ENCODE data around the gene TBL3. TPM values are rescaled to one million over a fixed set of nuclear protein-coding genes. Genes with fewer than 3 reads are reported as not detected.

The TBL3 gene
- total and polyA plus RNA-seq, 9 of the 15 experiments (the other 6 are each of a cell fraction or from before 2014, with no cell fraction given) = 0.97 to 117 (median 24.5) TPM

DNA sequence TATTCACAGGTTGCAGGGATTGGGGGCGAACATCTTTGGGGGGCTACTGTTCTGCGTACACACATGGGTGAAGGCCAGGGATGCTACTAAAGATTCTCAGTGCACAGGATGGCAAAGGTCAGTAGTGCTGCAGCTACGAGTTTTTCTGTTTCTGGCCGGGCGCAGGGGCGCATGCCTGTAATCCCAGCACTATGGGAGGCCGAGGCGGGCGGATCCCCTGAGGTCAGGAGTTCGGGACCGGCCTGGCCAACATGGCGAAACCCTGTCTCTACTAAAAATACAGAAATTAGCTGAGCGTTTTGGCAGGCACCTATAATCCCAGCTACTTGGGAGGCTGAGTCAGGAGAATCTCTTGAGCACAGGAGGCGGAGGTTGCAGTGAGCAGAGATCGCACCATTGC, 41.7 kb downstream of the TBL3 start:
- H4K20me1 ChIP-seq (replicated peaks; ENCODE audit: control insufficient read depth, insufficient read depth, low read length) = peaks cover 5% of the 10 kb centered on the region; the same call in 1 of the 2 replicates
- peaks cover 11 to 39% of the 10 kb centered on the region in 2 experiments for H3K4me1 ChIP-seq (replicated peaks in 1 of 2; ENCODE audit: control insufficient read depth in 2 of 2, insufficient read depth in 2 of 2, low read length in 2 of 2)
- H3K36me3 ChIP-seq (ENCODE audit: control insufficient read depth, insufficient read depth, low read length) = no peaks in the 10 kb centered on the region
- H3K9me3 ChIP-seq (replicated peaks; ENCODE audit: control insufficient read depth, insufficient read depth, low read depth, low read length) = no peaks in the 10 kb centered on the region
- no peak overlapping the region for H3K27ac ChIP-seq (ENCODE audit: extremely low read depth, low read depth, low read length)
- DNase-seq (ENCODE audit: extremely low read depth in 1 of 4, low spot score in 3 of 4) = no peak
- in situ Hi-C loops (cut with MboI) = no loop called here
- CTCF ChIA-PET (ENCODE audit: low intra/inter-chr PET ratio) = no interaction called here
- H3K27me3 ChIP-seq (ENCODE audit: control insufficient read depth in 2 of 2, insufficient read depth in 2 of 2, low read length in 2 of 2) = no peaks in the 10 kb centered on the region
- peaks cover 1% of the 10 kb centered on the region for H3K9me1 ChIP-seq (ENCODE audit: control insufficient read depth, insufficient read depth, low read length)
- TF ChIP-seq HNRNPLL (IDR thresholded peaks at IDR 0.05; ENCODE audit: low read depth, low read length, poor library complexity, severe bottlenecking) (no peak), XRCC5 (IDR thresholded peaks at IDR 0.05; ENCODE audit: low read depth, low read length) (no peak), ZFP30 (CRISPR knock-in tag; IDR thresholded peaks at IDR 0.05; ENCODE audit: borderline replicate concordance) (no peak), ZBTB26 (CRISPR knock-in tag; IDR thresholded peaks at IDR 0.05) (no peak), ZC3H4 (CRISPR knock-in tag; IDR thresholded peaks at IDR 0.05; ENCODE audit: borderline replicate concordance) (no peak)
- intact Hi-C loops (cut with micrococcal nuclease) = no loop called here
- FAIRE-seq = no peak
- no peak overlapping the region for H3K9ac ChIP-seq (ENCODE audit: insufficient read depth in 1 of 2, low read depth in 2 of 2, low read length in 2 of 2)
- POLR2A ChIA-PET = interaction anchor here (1.2 kb wide), 1 partner anchor 142 kb away, joined by 5 read pairs; the partner anchor contains the start of gene TRAF7
- H2AFZ ChIP-seq (ENCODE audit: low read depth, low read length) = no peak overlapping the region
- H3K4me3 ChIP-seq = no peak overlapping the region
- ATAC-seq = no peak
- 81% methylated on average over 13 of the region's 15 CpGs for WGBS (ENCODE audit: insufficient coverage, low coverage, missing lambda C conversion rate)
- H3K79me2 ChIP-seq (ENCODE audit: control insufficient read depth, insufficient read depth, low read length) = peaks cover 23% of the 10 kb centered on the region
- no TSS peak for BruUV-seq (replicated peaks)
- no peak overlapping the region for H3K4me2 ChIP-seq (ENCODE audit: insufficient read depth, low read length)
